Stimulated activated CD8-positive, alpha-beta memory T cell treated with anti-CD3 and anti-CD28 coated beads, Interleukin-7, amount 100 ng/mL, for 48 hours (primary cell): ENCODE data around the gene HSPG2.

Source experiments
- DNase-seq, 2 donors: peaks; one replicate each; pipeline ENCODE4 v3.0.0-alpha.2; 2020; ENCODE audit warnings: low read depth in 1 of 2; ENCODE audit errors: extremely low read depth in 1 of 2

Gene HSPG2

GRCh38 chr1:21867451-21867996 is 69.6 kb downstream of the HSPG2 start:
- no peak for DNase-seq

DNA sequence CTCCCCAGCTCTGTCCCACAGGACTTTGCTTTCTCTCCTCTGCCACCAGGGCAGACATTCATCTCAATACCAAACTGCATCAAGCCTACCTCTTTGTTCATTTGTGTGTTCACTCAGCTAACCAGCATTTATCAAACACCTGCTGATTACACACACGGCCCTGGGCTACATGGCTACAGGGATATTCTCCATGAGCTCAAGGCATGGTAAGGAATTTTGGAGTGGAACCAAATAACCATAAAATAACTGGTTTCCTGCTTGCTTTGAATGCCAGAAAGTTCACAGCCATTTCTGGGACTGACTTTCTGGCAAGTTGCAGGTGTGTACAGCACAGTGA is 70.4 kb downstream of the HSPG2 start:
- DNase-seq, result no peak

- DNase-seq, result no peak
Observed at GRCh38 chr1:21865943-21866706, 71.0 kb downstream of the HSPG2 start.

- no peak for DNase-seq
Observed at GRCh38 chr1:21865609-21865942, 71.5 kb downstream of the HSPG2 start.

GRCh38 chr1:21864730-21865129 is 72.4 kb downstream of the HSPG2 start:
- no peak for DNase-seq

DNA sequence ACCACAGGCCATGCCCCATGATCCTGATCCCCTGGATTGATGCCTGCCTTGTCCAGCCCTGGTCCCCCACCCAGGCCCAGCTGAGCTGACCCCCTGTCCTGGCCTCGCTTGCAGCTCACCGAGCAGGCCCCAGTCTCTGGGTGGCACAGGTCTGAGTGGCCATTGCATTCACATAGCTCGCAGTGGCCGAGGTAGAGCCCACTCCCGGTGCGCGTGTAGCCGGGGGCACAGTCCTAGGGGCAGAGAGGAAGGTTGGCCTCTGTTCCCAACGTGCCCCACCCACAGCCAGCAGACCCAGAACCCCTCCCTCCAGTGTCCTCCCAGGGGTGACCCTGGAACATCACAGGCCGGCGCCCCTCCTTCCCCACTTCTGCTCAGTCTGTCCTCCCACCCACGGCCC is 73.1 kb downstream of the HSPG2 start:
- DNase-seq, result no peak

DNA sequence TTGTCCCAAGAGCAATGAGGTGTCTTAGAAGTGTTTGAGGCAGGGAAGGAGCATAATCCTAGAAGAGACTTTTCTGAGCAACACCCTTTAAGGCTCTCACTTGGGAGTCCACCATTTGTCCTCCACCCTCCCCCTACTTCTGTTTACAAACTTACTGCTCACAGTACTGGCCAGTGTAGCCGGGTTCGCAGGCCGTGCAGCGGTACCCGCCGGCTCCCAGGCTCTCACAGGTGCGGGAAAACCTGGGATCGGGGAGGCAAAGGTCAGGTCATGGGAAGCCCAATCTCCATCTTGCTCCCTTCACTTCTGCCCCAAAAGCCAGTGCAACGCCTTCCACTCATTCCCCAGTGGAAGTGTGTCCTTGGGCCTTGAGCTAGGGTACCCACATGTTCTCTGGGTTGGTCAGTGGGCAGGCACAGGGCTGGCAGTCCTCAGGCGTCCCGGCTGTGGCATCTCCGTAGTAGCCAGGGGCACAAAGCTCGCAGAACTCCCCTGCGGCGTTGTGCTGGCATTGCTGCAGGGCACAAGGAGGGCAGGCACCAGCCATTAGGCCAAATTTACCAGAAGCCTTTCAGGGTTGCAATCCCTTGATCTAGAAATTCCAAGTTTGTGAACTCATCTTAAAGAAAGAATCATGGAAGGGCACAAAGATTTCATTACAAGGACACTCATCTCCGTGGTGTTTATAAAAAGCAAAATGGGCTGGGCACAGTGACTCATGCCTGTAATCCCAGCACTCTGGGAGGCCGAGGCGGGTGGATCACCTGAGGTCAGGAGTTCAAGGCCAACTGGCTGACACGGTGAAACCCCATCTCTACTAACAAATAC is 75.3 kb downstream of the HSPG2 start:
- no peak for DNase-seq

DNA sequence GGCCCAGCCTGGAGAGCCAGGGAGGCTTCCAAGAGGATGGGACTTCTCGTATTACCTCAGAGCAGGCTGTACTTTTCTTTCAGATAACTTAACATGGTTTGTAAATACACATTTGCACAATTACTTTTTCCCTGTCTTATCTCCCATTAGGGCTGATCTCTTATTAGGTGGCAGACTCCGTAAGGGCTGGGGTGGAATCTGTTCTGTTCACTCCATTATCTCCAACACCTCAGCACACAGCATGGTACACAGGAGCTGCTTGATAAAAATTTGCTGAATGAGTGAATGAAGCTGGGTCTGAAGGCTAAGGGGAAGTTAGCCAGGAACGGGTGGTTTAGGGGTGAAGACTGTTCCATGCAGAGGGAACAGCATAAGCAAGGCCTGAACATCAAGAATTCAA is 76.1 kb downstream of the HSPG2 start:
- no peak for DNase-seq

DNA sequence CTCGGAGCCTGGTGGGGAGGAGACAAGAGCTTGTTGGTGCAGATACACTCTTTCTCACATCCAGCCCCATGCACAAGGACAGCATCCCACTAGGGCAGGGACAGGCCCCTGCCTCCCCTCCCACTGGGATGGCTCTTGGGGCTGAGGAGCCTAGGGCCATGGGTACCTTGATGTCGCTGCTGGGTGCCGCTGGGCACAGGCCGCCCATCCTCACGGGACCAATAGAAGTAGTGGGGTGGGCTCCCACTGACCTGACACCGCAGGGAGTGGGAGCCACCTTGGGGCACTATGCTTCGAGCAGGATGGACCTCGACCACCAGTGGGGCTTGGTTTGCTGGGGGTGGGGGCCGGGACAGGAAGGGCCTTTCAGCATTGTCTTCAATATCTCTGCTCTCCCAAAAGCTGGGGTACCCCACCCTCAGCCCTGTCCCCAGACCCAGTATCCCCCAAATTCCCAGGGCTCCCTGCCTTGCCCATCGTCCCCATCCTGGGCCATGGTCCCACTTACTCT is 77.4 kb downstream of the HSPG2 start:
- DNase-seq, result no peak

DNA sequence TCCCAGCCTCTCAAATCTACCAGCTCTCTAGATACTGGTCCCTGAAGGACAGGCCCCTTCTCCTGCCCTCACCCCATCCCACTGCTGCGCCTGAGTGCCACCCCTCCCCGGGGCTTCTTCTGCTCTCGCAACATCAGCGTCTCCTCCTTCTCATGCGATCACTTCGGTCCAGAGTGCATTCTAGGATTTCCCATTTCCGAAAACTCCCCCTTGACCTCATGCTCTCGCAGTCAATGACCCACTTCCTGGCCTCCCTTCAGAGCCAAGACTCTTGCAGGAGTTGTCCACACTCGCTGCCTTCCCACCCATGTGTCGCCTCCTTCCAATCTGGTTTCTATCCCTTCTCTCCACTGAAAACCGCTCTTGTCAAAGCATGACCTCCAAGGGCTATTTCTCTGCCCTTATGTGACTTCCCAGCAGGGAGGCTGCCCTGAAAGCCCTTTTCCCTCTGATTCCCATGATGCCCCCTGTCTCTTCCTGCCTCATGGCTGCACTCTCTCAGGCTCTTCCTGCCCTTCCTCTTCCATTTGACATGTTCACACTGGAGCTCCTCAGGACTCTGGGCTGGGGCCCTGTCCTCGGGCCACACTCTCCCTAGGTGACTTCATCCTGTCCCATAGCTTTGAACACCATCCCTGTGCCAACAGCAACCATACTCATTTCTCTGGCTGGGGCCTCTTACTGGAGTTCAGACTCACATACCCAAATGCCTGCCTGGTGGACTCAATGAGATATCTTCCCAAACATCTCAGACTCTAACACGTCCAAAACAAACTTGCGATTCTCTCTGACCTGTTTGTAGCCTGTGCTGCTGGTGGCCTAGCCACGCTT is 79.1 kb downstream of the HSPG2 start:
- no peak for DNase-seq

- no peak for DNase-seq
Observed at GRCh38 chr1:21857142-21857839, 79.8 kb downstream of the HSPG2 start.

DNA sequence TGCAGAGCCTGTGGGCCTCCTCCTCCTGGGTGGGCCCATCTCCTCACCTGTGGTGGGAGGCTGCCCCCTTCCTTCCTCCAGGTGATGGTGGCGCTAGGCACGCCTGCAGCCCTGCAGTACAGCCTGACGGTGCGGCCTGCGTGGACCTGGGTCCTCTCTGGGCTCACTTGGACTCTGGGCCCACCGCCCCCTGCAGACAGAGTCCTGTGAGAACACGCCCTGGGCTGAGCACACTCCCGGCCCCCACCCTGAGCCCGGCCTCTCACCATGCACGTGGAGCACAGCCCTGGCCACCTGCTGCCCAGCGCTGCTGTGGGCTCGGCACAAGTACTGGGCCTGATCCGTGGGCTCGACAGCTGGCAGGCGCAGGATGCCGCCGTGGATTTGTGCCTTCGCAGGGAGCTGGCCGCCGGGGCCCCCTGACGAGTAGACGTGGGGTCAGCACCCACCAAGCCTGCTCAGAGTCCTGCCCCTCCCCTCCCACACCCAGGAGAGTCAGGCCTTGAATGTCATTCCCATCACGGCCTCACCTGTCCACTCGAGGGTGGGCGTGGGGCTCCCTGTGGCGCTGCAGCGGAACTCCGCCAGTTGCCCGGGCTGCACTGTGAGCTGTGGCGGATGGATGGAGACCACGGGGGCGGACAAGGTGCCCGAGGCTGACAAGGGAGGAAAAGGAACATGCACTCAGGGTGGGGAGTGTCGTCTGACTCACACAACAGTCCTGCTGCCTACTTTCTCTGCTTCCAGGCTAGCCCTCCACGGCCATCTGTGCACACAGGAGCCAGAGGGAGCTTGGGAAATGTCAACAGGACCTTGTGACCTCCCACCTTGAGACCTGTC is 81.6 kb downstream of the HSPG2 start:
- no peak for DNase-seq

DNA sequence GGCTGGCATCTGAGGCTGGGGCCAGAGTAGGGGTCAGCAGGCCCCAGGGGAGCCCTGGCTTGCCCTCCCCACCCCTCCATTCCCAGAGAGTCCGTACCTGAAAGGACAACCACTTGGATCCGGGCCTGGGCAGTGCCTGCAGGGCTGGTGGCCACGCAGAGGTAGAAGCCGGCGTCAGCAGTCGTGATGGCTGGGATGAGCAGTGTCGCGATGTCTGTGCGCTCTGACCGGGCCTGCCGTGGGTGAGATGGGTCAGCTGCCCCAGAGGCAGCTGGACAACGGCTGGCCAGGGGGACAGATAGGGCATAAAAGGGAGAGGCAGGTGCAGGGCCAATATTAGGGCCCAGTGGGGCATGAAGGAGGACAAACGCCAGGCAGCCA is 82.4 kb downstream of the HSPG2 start:
- DNase-seq, result no peak

DNA sequence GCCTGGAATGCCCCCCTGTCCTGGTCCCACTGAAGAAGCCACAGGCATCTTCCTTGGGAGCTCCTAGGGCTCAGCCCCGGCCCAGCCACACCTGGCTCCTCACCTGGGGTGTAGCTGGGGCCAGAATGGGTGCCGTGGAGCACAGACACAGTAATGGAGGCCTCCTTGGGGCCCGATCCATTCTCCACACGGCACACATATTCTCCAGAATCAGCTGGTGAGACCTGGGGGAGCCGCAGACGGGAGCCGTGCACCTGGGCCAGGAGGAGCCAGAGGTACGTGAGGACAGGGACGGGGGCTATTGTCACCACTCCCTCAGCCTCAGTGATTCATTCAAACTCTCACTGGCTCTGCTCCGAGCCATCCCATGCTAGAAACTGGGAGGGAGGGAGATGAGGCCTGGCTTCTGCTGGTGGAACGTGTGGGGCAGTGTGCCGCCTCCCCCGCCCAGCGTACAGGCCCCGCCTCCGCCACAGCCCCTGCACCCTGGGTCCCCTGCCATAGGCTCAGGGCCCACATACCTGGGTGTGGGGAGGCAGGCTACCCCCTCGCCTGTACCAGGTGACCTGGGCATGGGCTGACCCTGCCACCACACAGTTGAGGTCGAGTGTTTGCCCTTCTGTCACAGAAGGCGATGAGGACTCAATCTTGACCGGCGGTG is 82.9 kb downstream of the HSPG2 start:
- no peak for DNase-seq

DNA sequence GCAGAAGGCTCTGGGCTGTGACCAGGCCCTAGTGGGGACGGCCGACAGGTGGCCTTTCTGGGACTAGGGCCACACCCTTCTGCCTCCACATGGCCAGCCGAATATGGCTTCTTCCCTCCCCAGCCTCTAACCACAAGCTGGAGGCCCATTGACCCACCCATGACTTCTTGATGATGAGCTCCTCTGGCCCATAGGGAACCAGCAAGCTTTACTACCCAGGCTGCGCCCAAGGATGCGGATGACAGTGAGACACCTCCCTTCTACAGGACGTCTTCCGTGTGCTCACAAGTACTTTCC is 84.0 kb downstream of the HSPG2 start:
- no peak for DNase-seq

DNA sequence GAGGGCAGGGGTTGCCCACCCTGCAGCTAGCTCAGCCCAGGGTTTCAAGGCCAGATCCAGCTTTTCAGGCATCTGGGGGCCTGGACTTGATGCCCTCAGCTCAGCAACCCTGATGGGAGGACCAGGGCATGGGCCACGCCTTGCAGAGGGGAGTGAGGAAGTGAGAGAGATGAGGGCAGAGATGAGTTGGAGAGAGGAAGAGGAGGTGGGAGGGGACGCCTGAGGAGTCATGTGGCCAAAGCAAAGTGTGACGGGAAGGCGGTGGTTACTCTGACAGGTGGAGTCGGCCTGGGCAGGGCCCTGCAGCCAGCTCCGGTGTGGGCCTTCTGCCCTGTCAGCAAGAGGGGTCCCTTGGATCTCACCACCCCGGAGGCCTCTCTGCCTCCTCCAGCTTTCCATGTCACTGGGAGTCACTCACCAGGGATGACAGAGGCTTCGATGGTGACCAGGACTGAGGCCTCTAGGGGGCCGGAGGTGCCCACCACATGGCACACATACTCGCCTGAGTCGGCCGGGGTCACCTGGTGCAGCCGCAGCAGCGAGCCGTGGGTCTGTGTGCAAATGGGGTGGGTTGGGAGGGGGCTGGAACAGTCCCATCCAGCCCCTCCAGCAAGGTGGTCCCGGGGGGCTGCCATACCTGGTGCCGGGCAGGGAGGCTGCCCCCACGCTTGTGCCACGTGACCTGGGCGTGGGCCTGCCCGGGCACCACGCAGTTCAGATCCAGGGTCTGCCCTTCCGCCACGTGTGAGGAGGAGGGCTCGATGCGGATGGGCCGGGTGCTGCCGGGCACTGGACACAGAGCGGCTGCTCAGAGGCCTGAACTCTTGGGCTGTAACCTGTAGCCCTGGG is 84.6 kb downstream of the HSPG2 start:
- DNase-seq, result no peak

- DNase-seq, result no peak
Observed at GRCh38 chr1:21851430-21852250, 85.5 kb downstream of the HSPG2 start.
